Measurements from ENCODE around the gene EGFL7. TPM values are rescaled to one million over a fixed set of nuclear protein-coding genes. Genes with fewer than 3 reads are reported as not detected.

Gene EGFL7
- total and polyA plus RNA-seq, 2 of the 13 experiments (the other 11 are each of a cell fraction or from before 2014, with no cell fraction given): 0.20 to 5.1 TPM

DNA sequence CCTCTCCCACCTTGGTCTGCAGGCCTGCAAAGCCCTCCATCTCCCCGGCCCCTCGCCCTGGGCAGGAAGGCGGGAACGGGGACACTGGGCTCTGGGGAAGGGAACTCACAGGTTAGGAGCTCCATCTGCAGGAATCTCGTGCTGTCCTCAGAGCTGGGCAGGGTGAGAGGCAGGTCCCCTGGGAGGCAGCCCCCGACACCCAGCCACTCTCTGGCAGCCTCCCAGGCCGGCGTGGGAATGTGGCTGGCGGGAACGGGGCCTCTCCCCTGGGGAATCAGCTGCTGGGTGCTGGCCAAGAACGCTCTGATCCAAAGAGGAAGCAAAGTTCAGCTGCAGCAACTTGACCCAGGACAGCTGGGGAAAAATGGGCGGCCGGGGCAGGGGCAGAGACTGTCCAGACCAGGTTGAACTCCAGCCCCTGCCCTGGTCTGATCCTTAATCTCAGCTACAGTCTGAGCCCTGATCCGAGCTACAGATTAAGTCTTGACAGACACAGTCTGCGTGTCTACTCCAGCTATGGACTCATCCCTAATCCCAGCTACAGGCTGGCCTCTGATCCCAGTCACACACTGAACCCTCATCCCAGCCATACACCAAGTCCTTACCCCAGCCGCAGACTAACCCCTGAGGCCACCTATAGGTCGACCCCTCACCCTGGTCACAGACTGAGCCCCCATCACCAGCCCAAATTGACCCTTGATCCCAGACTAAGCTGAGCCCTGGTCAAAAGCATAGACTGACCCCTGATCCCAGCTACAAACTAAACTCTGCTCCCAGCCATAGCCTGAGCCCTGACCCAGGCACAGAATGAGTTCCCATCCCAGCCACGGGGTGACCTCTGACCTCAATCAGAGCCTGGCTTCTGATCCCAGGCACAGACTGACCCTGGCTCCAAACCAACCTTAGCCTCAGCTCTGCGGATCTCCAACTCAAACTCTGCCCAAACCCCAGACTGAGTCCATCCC is 37.3 kb upstream of the EGFL7 start (continued):
- TF ChIP-seq ZC3H4 (CRISPR knock-in tag; IDR thresholded peaks at IDR 0.05; ENCODE audit: borderline replicate concordance) (no peak), HNRNPK (IDR thresholded peaks at IDR 0.05; ENCODE audit: low read depth, low read length, poor library complexity, severe bottlenecking) (no peak), MIXL1 (CRISPR knock-in tag; IDR thresholded peaks at IDR 0.05) (no peak), ARID3A (IDR thresholded peaks at IDR 0.05; ENCODE audit: low read depth, low read length) (no peak), EP300 (IDR thresholded peaks at IDR 0.05; ENCODE audit: low read depth in 2 of 2, low read length in 2 of 2) (0 out of 4 replicates have a peak, but pooled peaks of 1 of the 2 experiments have one; percentile 13), EP300 (CRISPR knock-in tag; IDR thresholded peaks at IDR 0.05; ENCODE audit: borderline replicate concordance) (peak; percentile 42; the same call in 1 of the 2 replicates), SRY (CRISPR knock-in tag; IDR thresholded peaks at IDR 0.05) (peak; percentile 39), CTCF (CRISPR knock-in tag; IDR thresholded peaks at IDR 0.05) (peak; percentile 71), GMEB1 (CRISPR knock-in tag; IDR thresholded peaks at IDR 0.05; ENCODE audit: borderline replicate concordance) (no peak), NR2C2 (CRISPR knock-in tag; IDR thresholded peaks at IDR 0.05; ENCODE audit: borderline replicate concordance) (peak; percentile 75), ZGPAT (CRISPR knock-in tag; IDR thresholded peaks at IDR 0.05) (peak; percentile 59; the same call in 1 of the 2 replicates), ZFAT (CRISPR knock-in tag; conservative IDR thresholded peaks at IDR 0.05) (no peak), ZNF414 (CRISPR knock-in tag; IDR thresholded peaks at IDR 0.05) (0 out of 2 replicates have a peak, but pooled peaks have one; percentile 51), ZNF780A (CRISPR knock-in tag; IDR thresholded peaks at IDR 0.05) (no peak), CSRNP2 (CRISPR knock-in tag; conservative IDR thresholded peaks at IDR 0.05; ENCODE audit: low read depth) (no peak), SETDB1 (CRISPR knock-in tag; IDR thresholded peaks at IDR 0.05; ENCODE audit: borderline replicate concordance) (no peak), SMC3 (IDR thresholded peaks at IDR 0.05; ENCODE audit: low read length) (no peak), NFKB2 (CRISPR knock-in tag; IDR thresholded peaks at IDR 0.05; ENCODE audit: borderline replicate concordance) (no peak), XRCC5 (optimal IDR thresholded peaks at IDR 0.05; ENCODE audit: low read length) (no peak)

Measured in HepG2 (cell line).